KOPT-K1 (cell line): Measurements from ENCODE around the gene TGFBR3.
"Not testable (repeated sequence)": the region's sequence is repeated elsewhere in the genome, so short reads cannot be mapped to it uniquely, and the experiment has no call there.

Source experiments
- H3K27ac ChIP-seq: fragments of 200-600 bp; sonication (generic); 2 replicates; pipeline ENCODE4 v1.5.1; 2016; ENCODE audit warnings: antibody characterized with exemption, mild to moderate bottlenecking, low read depth, low read length; ENCODE audit not compliant: poor library complexity, severe bottlenecking
- H3K36me3 ChIP-seq: fragments of 200-600 bp; sonication (generic); 2 replicates; pipeline ENCODE4 v1.5.1; 2017; ENCODE audit warnings: antibody characterized with exemption, mild to moderate bottlenecking, low read length, moderate library complexity; ENCODE audit not compliant: insufficient read depth
- H3K9me3 ChIP-seq: fragments of 200-600 bp; sonication (generic); 2 replicates; pipeline ENCODE4 v1.5.1; 2017; ENCODE audit warnings: antibody characterized with exemption, low read length, mild to moderate bottlenecking; ENCODE audit not compliant: insufficient read depth, poor library complexity, severe bottlenecking

Gene TGFBR3

GRCh38 chr1:91846007-91846638 is 39.8 kb downstream of the TGFBR3 start:
- Histone ChIP-seq H3K9me3 (no peaks in the 10 kb centered on the region), H3K27ac (no peak overlapping the region), H3K36me3 (no peaks in the 10 kb centered on the region)

GRCh38 chr1:91844862-91845528 is 41.0 kb downstream of the TGFBR3 start:
- no peaks in the 10 kb centered on the region for H3K36me3 ChIP-seq
- no peaks in the 10 kb centered on the region for H3K9me3 ChIP-seq
- H3K27ac ChIP-seq = no peak overlapping the region

- Histone ChIP-seq H3K9me3 (no peaks in the 10 kb centered on the region), H3K36me3 (no peaks in the 10 kb centered on the region), H3K27ac (no peak overlapping the region)
These were observed 42.1 kb downstream of the TGFBR3 start for GRCh38 chr1:91843843-91844242.

GRCh38 chr1:91842563-91842962 is 43.4 kb downstream of the TGFBR3 start:
- Histone ChIP-seq H3K9me3 (no peaks in the 10 kb centered on the region), H3K36me3 (no peaks in the 10 kb centered on the region), H3K27ac (no peak overlapping the region)

GRCh38 chr1:91842056-91842455 is 43.9 kb downstream of the TGFBR3 start:
- H3K27ac ChIP-seq = no peak overlapping the region
- no peaks in the 10 kb centered on the region for H3K36me3 ChIP-seq
- H3K9me3 ChIP-seq = no peaks in the 10 kb centered on the region

- H3K27ac ChIP-seq, H3K9me3 ChIP-seq, H3K36me3 ChIP-seq: not testable (repeated sequence)
These were observed 45.7 kb downstream of the TGFBR3 start for GRCh38 chr1:91840276-91840675.

GRCh38 chr1:91836331-91837040 is 49.5 kb downstream of the TGFBR3 start:
- no peaks in the 10 kb centered on the region for H3K36me3 ChIP-seq
- H3K9me3 ChIP-seq = no peaks in the 10 kb centered on the region
- no peak overlapping the region for H3K27ac ChIP-seq

GRCh38 chr1:91835087-91835521 is 50.8 kb downstream of the TGFBR3 start:
- H3K9me3 ChIP-seq = no peaks in the 10 kb centered on the region
- no peak overlapping the region for H3K27ac ChIP-seq
- H3K36me3 ChIP-seq = no peaks in the 10 kb centered on the region

DNA sequence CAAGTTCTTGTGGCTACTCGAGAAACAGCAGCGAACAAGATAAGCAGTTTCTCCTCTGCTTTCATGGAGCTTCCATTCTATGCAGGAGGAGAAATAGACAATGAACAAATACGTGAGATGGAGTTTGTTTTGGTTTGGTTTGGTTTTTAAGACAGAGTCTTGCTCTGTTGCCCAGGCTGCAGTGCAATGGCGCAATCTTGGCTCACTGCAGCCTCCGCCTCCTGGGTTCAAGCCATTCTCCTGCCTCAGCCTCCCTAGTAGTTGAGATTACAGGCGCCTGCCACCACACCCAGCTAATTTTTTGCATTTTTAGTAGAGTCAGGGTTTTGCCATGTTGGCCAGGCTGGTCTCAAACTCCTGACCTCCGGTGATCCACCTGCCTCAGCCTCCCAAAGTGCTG is 51.4 kb downstream of the TGFBR3 start:
- not testable (repeated sequence) for H3K9me3 ChIP-seq, H3K36me3 ChIP-seq, H3K27ac ChIP-seq

DNA sequence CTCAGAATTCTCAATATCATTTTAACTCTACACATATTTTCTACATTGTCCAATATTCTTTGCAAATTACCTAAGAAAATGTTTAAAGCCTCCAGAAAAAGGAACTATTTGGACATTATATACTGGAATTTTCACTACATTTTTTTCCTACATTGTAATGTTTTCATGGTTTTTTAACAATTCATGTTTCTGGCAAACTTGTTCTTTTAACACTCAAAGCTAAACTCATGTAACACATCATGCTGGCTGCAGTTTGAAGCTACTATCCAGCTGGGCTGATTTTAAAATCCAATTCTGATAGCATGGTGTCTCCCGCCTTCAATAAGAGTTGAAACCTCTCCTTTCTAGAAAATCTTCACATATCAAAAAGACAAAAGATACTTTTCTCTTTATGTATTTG is 52.0 kb downstream of the TGFBR3 start:
- no peaks in the 10 kb centered on the region for H3K9me3 ChIP-seq
- H3K27ac ChIP-seq = no peak overlapping the region
- H3K36me3 ChIP-seq = no peaks in the 10 kb centered on the region

DNA sequence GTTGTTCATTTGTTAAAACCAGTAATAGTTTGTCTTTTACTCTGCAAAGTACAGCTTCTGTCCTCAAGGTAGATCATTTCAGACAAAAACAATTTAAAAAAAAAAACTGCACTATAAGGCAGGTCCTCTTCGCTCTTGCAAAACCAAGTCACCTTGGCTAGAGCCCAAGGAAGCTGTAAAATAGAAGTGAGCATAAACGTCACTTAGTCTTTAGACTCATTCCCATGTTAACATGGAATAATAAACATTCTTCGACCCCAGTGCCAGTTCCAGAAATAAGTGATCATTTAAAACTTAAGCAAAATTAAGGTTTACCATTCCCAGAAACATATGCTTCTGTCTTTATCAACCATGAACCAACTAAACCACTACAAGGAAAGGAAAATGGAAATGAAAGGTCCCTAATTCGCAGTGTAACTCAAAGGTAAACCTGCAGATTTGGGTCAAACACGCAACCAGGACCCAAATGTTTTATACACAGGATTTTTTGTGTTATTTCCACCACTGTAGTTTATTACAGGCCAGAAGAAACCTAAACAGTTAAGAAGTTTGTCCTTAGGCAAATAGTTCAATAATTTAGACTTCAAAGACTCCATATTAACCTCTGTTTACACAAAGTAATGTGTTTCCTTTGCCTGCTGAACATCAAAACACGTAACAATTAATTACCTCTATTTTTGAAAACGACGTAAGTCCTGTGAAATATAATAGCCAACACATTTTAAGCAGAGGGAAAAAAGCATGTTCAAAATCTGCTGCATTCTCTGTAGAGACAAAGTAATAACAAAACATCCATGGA is 54.6 kb downstream of the TGFBR3 start:
- no peak overlapping the region for H3K27ac ChIP-seq
- H3K9me3 ChIP-seq = no peaks in the 10 kb centered on the region
- H3K36me3 ChIP-seq = no peaks in the 10 kb centered on the region

GRCh38 chr1:91830242-91831131 is 55.5 kb downstream of the TGFBR3 start:
- Histone ChIP-seq H3K9me3 (no peaks in the 10 kb centered on the region), H3K36me3 (no peaks in the 10 kb centered on the region), H3K27ac (no peak overlapping the region)

- H3K9me3 ChIP-seq = no peaks in the 10 kb centered on the region
- H3K27ac ChIP-seq = no peak overlapping the region
- H3K36me3 ChIP-seq = no peaks in the 10 kb centered on the region
These were observed 56.4 kb downstream of the TGFBR3 start for GRCh38 chr1:91829293-91830153.
